PC-3 (cell line): ENCODE data around the gene MSH3.

Experiments used
- EZH2 ChIP-seq: fragments of 300-600 bp; sonication (generic); IDR thresholded peaks from one replicate; pipeline ENCODE4 v1.6.1; 2017; ENCODE audit warnings: antibody characterized with exemption, mild to moderate bottlenecking, low read length; ENCODE audit not compliant: unreplicated experiment
- EZH2phosphoT487 ChIP-seq: fragments of 300-600 bp; sonication (generic); IDR thresholded peaks from 2 replicates; pipeline ENCODE4 v1.6.1; 2018; ENCODE audit warnings: mild to moderate bottlenecking, antibody characterized with exemption, low read length, borderline replicate concordance
- TF ChIP-seq, protein P1 (sequence below): fragments of 300-600 bp; sonication (generic); conservative IDR thresholded peaks from 2 replicates; pipeline ENCODE4 v1.5.1; 2017; ENCODE audit warnings: antibody characterized with exemption, low read depth, mild to moderate bottlenecking, low read length

DNA sequence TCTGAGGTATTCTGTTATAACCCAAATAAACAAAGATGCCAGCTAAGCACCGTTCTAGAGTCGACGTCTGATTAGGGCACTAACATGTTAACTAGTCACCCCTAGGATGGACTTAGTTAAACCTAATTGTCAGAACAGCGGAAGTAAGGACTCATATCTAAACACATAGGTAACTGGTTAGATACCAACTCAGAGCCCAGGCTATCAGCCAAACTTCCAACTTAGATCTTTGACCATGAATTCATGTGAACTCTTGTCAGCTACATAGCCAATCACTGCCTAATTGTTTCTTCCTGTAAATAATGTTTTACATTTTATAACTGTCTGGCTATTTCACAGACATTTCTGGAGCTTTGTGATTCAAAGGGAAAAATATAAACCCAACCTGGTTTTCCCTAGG, 84.6 kb downstream of the MSH3 start:
- TF ChIP-seq, protein P1, sequence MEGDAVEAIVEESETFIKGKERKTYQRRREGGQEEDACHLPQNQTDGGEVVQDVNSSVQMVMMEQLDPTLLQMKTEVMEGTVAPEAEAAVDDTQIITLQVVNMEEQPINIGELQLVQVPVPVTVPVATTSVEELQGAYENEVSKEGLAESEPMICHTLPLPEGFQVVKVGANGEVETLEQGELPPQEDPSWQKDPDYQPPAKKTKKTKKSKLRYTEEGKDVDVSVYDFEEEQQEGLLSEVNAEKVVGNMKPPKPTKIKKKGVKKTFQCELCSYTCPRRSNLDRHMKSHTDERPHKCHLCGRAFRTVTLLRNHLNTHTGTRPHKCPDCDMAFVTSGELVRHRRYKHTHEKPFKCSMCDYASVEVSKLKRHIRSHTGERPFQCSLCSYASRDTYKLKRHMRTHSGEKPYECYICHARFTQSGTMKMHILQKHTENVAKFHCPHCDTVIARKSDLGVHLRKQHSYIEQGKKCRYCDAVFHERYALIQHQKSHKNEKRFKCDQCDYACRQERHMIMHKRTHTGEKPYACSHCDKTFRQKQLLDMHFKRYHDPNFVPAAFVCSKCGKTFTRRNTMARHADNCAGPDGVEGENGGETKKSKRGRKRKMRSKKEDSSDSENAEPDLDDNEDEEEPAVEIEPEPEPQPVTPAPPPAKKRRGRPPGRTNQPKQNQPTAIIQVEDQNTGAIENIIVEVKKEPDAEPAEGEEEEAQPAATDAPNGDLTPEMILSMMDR: no peak
- TF ChIP-seq EZH2: no peak
- no peak for TF ChIP-seq EZH2phosphoT487
